HG02852 (cell line): ENCODE results near the gene DECR2.

Source experiments
- ATAC-seq: cut with Tn5 transposase; IDR thresholded peaks from one replicate; pipeline ENCODE4 v1.9.1; 2021; ENCODE audit warnings: mild to moderate bottlenecking, moderate library complexity; ENCODE audit not compliant: unreplicated experiment

The DECR2 gene

DNA sequence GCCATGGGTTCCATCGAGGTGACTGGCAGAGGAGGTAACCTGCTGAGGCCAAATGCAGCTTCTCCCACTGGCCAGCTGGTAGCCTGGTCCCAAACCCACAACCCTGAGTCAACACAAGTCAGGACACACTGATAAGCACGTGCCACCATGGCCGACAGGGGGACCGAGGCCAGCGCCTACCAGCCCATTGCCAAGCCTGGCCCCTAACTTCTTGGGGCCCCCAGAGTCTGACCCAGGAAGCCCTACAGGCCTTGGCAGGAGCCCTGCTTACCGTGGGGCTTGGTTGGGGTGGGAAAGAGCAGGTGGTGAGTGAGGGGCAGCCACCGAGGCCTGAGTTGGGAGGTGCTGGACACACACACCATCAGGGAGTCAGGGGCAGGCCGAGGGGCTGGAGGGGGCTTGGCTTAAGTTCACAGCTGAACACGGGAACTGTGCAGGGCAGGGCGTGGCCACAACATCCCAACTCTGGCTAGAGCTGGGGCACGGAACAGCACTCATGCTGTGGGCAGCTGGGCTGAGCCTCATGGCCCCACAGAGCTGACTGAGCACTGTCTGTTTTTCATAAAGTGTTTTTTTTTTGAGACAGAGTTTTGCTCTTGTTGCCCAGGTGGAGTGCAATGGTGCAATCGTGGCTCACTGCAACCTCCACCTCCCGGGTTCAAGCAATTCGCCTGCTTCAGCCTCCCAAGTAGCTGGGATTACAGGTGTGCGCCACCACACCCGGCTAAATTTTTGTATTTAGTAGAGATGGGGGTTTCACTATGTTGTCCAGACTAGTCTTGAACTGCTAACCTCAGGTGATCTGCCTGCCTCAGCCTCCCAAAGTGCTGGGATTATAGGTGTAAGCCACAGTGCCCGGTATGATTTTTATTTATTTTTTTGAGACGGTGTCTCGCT, 36.8 kb upstream of the DECR2 start:
- ATAC-seq = no peak

- no peak for ATAC-seq
Measured at GRCh38 chr16:366476-366875, 35.2 kb upstream of the DECR2 start.

DNA sequence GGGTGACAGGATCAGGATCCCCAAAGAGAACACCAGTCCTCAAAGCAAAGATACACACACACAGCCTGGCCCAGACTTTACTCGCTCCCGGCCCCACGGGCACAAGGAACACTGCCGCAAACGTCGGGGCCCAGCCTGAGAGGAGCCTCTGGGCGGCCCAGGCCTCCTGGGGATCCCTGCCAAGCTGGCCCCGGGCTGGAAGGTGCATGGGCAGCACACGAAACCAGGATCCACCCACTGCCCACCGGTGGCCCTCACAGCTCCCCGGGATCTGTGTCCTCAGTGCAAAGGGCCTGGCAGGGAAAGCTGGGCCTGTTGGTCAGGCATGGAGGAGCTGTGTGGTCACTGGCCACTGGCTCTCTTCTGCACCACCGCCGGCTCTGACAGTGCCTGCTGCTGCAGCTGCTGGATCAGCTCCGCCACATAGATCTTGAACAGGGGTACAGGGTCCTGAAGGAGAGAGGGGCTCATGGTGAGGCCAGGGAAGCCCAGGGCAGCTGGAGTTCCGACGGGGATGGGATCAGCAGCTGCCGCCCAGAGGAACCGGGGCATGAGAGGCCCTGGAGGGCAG, 34.3 kb upstream of the DECR2 start:
- no peak for ATAC-seq

GRCh38 chr16:368388-369158, 33.1 kb upstream of the DECR2 start:
- no peak for ATAC-seq

DNA sequence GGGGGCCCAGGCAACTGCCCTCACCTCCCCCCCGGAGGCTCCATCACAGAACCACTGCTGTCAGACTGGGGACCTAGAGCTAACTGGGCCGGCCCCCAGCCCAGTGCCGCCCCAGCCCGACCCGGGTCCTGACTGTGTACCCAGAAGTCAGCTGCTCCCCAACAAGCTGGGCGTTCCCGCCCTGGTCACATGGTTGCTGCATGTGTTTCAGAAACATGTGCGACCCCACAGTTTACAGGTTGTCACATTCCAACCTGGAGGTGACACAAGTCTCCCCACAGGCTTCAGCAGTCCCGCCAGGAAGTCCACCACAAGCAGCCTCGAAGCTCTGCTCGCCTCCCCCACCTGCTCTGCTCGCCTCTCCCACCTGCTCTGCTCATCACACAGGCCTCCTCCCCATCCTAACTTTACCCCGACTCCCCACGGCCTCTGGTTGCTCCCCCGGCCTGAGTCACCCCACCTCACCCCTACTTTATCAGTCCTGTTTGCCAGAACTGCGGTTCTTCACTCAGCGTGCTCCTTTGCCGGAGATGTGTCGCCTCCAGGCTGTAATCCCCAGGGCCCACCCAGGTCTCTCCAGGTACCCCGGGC, 32.3 kb upstream of the DECR2 start:
- ATAC-seq = no peak

GRCh38 chr16:369866-370436, 31.7 kb upstream of the DECR2 start:
- ATAC-seq = no peak

DNA sequence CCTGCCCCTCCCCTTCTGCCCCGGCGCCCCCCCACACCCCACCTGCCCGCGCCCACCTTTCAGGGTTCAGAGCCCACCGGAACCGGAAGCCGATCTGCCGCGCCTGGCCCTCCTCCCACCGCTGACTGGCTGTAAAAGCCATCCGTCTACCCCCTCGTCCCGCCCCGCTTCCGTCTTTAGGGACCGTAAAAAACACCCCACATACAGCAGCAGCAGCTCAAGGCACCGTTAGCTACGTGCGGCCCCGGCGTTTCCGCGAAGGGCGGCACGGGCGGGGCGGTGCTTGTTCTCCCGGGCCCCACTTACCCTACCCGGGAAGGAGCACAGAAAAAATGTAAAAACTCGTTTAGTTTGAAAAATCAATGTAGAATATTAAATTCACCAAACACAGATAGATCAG, 31.2 kb upstream of the DECR2 start, which contains the start of gene MRPL28:
Gene MRPL28 (minus strand): TSS at position 96 of the 400 bp plus-strand sequence. CDS start 320 bp downstream, outside the sequence.
- ATAC-seq = peak; percentile 88

DNA sequence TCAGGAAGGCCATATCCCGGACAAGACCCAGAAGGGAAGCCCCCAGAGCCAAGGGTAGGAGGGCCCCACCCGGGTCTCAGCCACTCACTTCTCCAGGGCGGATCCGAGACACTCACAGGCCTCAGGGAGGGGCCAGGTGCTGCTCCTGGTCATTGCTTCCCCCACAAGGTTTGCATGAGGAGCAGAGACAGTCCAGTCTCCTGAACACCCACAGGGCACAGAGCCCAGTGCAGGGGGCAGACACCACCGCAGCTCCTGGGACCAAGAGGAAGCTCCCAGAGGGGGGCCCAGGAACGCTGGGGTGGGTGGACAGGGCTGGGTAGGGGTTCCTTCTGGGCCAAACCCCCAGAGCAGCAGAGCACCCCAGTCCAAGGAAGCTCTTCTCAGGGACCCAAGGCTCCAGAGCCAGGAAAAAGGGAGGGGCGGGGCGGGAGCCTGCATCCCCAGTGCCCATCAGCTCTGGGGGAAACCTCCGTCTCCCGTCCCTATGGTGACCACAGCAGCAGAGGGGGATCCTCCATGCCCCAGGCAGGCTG, 30.6 kb upstream of the DECR2 start:
- ATAC-seq = no peak

GRCh38 chr16:371515-372301, 30.0 kb upstream of the DECR2 start:
- no peak for ATAC-seq

GRCh38 chr16:372302-372983, 29.2 kb upstream of the DECR2 start:
- ATAC-seq = no peak

DNA sequence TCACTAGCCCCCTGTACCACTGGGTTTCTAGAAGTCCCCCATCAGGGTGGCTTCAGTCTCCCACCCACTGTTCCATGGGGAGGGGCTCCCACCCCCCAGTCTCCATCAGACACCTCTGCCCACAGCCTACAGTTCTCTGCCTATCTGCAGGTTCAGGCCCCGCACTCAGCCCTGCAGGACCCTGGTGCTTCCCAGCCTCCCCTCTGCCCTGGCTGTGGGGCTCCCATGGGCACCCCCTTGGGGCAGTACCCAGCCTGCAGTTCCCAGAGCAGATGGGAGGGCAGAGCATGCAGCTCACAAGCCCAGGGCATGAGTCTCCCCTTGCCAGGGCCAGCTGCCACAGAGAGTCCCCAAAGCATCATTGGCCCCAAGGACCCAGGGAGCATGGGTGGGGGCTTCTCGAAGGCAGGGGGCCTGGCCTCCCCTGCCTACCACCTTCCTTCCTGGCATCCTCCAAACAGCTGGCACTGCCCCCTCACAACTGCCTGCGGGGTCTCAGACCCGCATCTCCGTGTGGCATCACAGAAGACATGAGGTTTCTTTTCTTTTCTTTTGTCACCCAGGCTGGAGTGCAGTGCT, 28.6 kb upstream of the DECR2 start:
- no peak for ATAC-seq

DNA sequence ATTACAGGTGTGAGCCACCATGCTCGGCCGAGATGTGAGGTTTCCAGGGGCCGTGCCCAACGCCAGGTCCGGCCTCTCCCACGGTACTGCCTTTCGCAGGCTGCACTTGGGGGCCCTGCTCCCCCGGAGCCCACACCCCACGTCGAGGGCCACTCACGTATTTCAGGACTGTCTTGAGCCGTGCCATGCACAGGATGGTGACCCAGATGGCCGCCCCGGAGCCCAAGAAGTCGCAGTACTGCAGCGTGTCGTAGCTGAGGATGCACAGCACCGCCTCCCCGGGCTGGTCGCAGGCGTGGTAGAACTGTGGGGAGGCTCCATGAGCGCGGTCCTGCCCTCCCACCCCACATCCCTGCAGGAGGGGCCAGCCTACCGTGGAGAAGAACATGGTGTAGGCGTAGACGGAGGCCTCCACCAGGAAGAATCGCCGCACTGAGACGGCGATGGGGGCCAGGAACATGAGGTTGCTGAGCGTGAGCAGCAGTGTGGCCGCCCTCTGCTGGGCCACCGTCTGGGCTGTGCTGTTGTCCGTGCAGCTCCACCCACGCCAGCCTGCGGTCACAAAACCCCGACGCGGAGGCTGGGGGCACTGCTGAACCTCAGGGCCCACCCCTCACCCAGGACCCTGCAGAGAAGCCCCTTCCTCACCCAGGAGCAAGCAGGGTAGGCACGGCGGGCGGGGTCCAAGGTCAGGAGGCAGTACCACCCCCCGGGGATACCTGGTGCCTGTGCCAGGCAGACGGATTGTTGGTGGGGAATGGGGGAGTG, 27.7 kb upstream of the DECR2 start:
- no peak for ATAC-seq

DNA sequence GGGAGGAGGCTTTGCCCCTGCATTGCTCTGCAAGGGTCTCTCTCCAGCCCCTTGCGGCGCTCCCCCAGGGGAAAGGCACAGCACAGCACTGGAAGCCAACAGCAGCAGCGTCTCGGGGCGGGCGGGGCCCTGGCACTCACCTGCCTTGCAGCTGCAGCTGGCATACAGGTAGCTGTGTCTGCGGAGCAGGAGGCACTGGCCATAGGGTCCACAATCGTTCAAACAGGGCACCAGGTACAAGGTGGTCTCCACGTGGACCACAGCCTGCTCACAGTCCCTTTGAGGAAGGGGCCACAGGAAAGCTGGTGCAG, 27.1 kb upstream of the DECR2 start:
- ATAC-seq = no peak

DNA sequence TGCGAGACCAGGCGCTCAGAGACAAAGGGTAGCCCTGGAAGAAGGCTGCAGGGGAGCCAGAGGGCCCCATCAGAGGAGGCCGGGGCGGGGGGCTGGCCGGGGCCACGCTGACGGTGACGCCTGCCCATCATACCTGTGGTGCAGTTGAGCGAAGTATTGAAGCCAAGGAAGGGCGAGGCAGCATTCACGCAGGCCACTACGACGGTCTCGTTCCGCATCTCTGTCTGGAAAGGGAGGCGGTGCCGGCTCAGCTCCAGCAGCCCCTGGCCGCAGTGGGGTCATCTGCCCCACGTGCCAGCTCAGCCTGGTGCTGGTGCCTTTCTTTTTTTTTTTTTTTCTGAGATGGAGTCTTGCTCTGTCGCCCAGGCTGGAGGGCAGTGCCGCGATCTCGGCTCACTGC, 26.5 kb upstream of the DECR2 start:
- no peak for ATAC-seq

GRCh38 chr16:375927-376816, 25.5 kb upstream of the DECR2 start:
- no peak for ATAC-seq

- ATAC-seq = no peak
Measured at GRCh38 chr16:376817-377418, 24.8 kb upstream of the DECR2 start.

- no peak for ATAC-seq
Measured at GRCh38 chr16:377419-377951, 24.2 kb upstream of the DECR2 start.
